NCI-H2171 (cell line): Measurements from ENCODE around the gene ATP10D.

Source experiments
- DNase-seq: peaks from one replicate; lab custom pipeline; 2025; lab: John Stamatoyannopoulos, UW

Gene ATP10D

DNA sequence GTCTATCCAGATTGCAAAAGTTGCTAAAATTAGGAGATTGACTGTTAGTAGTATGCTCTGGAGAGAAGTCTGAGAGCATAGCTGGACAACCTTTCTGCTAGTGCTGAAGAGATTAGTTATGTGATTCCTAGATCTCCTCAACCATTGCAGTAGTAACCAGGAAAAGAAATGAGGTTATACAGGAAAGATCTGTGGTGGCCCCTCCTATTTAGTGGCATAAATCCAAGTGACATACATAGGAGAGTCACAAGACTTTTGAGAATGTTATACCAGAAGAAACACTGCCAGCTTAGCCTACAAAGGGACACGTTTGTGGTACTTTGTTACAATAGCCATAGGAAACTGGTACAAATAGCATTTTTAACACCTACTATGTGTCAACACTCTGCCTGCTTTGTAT lies 105.2 kb downstream of the ATP10D start:
- DNase-seq = no peak

DNA sequence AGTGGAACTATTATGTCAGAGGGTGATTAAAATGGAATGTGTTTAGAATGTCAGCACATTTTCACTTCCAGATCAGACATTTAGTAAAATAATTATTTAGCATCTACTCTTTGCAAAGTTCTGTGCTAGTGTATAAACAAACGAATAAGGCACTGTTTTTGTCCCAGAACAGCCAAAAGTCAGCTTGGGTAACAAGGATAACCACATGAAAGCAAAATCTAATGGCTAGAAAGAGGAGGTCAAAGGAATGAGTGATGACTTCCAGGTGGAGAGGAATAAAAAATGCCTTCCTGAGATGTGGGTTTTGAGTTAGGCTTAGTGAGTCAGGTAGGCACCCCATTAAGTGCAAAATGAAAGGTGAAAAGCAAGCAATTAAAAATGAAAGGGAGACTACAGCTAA lies 112.6 kb downstream of the ATP10D start:
- DNase-seq = no peak

DNA sequence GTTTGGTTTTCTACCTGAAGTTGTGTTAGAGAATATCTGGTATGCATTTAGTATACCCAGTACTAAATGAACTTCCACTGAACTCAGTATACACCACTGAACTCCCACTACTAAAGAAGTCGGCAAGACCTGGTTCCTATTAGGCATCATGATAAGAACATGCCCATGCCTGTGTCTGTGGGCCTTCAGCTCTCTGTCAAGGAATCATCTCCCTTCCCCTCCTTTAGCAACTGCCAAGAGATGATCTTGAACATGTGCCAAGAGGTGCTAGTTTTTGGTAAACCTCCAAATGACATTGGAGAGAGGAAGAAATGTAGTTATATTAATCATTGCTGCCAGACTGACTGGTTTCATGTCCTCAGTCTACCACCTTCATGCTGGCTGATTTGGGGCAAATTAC lies 113.2 kb downstream of the ATP10D start:
- DNase-seq = no peak

DNA sequence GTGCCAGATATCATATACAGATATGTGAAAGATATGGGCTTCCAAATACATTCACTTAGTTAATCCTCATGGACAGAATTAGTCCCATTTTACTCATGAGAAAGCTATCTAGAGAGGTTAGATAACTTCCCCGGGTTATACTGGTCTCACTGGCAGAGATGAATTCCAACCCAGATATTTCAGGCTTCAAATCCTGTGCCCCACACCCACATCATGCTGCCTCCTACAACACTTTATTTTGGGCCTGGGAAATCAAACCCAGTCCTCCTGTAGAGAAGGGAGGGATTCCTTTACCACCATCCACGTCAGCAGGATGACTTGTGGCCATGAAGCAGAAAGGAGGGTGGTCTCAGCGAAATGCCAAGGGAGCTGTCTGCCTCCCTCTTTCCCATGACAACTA lies 113.8 kb downstream of the ATP10D start:
- no peak for DNase-seq

DNA sequence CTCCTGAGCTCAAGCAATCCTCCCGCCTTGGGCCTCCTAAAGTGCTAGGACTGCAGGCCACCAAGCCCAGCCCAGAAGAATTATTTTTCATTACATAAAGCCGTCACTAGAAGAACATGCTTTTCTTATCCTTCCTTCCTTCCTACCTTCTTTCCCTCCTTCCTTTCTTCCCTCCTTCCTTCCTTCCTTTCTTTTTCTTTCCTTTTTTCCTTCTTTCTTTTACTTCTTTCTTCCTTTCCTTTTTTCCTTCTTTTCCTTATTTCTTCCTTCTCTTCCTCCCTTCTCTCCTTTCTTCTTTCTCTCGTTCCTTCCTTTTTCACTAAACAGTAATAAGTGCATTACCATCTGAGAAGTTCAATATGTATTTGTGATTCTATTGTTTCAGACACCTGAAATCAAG lies 121.4 kb downstream of the ATP10D start:
- no peak for DNase-seq

DNA sequence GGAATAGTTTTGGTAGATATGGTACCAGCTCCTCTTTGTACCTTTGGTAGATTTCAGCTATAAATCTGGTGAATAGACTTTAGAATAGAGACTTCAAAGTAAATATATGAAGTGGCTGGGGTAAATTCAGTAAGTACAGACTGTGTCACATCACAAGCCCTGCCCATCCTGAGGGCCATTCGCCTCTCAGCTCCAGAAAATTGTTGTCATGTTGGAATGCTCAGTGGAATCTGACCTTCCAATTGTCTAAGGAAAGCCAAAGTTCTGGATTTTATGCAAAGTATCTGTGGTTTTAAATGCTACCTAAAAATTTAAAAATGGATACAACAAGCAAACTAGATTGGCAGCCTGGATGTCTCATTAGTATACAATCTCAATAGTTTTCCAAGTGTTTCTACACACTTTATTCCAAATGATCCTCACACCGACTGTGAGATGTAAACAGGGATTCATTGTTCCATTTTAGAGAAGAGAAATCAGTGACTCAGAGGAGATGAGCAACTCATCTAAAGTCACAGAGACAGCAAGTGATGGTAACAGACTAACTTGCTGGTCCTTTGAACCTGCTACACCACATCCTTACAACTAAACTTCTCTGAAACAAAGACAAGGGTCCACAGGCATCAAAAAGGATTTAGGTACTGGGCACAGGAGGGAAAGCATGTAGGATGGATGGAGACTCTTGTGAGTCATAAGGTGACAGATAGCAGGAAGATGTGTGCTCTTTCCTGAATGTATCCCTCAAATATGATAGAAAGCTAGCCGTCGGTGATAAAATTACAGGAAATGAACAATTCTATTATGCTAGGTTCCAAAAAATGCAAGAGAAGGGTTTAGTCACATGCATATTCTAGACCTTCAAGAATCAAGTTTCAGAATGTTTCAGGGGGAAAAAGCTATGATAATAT lies 127.3 kb downstream of the ATP10D start:
- no peak for DNase-seq

DNA sequence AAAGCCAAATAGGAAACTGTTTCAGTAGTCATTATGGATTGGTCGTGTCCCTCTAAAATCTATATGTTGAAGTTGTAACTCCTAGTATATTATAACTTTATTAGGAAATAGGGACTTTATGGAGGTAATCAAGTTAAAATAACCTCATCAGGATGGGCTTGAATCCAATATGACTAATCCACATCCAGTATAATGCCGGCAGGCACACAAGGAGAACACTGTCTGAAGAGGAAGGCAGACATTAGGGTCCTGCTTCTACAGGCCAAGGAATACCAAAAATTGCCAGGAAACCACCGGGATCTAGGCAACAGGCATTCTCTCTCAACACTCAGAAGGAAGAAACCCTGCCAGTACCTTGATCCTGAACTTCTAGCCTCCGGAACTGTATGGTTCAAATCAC lies 130.3 kb downstream of the ATP10D start:
- DNase-seq = no peak

DNA sequence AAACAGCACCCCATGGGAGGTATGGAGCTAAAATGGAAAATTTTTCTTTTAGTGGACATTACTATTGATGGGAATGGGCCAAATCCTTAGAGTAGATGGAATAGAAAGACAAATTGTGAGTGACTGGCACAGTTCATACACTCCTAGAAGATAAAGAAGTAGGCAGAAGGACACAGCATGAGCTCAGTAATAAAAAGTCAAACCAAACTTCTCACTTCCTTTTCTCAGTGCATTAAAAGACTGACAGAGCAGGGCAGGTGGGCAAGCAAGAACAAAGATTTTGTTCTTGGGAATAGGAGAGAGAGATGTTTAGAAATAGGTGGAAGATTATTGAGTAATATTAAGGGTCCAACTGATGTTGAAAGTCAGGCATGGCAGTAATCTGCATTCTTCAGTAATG lies 132.5 kb downstream of the ATP10D start:
- DNase-seq = no peak

DNA sequence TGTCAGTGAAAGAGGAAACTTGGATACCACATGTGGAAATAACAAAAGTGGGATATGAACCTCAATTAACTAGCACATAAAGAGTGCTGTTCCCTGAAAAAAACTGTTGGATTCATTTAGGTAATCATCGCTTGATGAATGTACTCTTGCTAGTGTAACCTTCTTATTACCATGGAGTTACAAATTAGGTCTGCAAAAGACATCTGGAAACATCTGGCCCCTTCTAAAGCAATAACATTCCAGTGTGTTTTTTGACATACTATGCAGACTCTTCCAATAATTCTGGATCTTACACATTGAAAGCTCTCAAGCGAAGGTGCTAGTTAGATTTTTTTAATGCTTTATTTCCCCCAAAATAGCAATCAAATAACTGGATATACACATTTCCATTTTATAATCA lies 134.6 kb downstream of the ATP10D start:
- no peak for DNase-seq

DNA sequence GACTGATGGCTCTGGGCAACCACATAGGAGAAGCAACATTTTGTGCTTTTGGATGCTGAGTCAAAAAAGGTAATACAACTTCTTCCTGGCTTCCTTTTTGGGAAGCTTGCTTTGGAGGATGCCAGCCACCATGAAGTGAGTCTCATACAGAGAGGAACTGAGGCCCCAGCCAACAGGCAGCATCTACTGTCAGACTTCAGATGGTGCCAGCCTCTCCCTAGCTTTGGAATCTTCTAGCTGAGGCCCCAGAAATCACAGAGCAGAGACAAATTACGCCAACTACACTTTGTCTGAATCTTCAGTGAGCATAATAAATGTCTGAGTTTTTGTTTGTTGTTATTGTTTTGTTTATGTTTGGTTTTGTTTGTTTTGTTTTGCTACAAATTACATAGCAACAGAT lies 136.1 kb downstream of the ATP10D start:
- DNase-seq = no peak

DNA sequence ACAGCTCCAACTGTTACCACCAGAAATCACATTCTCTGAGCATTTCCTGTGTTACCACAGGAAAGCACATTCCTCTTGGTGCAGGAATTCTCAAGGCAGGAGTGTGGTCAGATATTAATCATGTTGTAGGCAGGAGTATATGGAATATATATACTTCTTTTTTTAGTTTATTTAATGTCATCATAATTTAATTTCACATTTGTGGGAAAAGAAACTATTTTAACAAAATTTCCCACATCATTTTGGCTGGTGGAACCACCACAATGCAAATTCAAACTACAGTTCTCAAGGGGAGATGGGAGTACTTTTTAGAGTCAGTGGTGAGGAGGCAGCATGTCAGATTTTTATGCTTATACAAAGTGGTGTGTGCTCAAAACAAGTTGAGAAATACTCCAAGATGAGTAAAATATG lies 139.0 kb downstream of the ATP10D start:
- DNase-seq = no peak

DNA sequence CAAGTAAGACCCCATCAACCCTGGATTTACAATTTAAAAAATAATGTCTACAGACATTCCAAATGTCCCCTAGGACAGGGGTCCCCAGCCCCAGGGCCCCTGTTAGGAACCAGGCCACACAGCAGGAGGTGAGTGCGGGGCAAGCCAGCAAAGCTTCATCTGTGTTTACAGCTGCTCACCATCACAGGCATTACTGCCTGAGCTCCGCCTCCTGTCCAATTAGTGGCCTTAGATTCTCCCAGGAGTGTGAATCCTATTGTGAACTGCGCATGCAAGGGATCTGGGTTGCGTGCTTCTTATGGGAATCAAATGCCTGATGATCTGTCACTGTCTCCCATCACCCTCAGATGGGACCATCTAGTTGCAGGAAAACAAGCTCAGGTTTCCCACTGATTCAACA lies 146.1 kb downstream of the ATP10D start:
- no peak for DNase-seq

DNA sequence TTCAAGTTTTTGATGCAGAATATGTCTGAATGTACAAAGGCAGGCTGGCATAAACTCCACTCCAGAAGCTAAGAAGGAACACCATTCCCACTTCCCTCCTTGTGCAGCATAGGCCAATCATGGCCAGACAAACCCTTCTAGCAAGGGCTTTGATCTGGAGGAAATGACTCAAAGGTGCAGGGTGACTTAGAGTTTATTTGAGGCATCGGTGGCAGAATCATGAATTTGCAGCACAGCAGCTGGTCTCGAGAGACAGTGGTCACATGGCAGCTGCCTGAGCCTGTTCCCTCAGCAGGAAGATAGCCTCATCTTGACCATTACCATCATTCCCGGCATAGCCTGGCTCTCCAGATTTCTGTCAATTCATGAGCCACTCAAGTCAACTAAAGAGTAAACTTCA lies 154.5 kb downstream of the ATP10D start:
- no peak for DNase-seq

DNA sequence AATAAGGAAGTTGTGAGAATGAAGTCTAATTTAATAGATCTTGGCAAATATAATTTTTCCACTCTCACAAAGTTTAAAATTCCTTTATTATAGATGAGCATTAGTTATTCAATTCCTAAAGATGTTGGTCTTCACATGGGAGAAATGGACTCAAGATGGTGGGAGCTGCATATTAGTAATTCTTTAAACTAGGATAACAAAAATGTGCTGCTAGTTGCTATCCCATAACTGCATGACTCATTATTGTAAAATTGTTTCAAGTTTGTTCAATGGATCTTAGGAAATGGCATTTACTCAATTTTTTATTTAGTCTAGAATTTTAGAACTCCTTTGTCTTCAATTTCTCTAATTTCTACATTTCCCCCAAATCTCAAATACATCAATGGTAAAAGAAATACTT lies 155.8 kb downstream of the ATP10D start:
- no peak for DNase-seq

DNA sequence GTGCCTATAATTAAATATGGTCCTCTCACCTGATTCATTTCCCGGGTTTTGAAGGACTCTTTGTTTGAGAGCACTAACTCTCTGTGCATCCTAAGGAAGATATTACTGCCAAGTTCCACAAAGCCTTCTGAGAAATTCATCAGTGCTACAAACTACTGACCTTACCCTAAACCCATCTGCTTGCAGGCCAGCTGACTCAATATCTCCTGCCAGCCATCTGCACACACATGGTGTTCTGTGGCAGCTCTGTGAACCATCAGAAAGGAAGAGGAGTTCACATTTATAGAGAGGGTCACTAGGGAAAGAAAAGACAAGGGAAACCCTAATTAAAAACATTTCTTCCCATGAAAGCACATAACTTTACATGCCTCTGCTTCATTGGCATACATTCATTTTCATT lies 156.7 kb downstream of the ATP10D start:
- no peak for DNase-seq

DNA sequence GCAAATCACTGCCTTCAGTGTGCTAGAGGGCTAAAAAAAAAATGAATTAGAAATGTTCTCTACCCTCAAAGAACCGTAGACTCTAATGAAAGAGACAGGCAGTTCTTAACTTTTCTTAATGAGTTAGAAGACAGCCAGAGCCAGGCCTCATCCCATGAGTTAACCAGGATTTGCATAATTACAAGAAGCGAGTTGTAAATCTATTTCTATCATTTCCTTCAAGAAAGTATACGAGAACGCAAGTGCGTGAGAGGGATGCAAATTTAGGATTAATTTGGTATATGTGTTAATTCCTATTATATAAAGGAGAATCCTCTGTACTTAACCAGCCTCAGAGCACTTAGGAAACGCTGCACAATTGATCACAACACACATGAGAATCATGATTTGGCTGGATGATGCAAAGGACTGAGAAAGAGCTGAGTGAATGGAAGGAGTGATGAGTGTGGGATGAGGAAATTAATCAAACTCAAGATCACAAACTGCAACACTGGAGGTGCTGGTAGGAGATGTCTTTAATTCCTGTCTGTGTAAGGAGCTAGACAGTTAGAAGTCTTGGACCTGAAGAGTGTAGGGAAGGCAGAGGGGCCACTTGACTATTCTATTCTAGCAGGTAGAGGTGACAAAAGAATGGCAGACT lies 157.2 kb downstream of the ATP10D start:
- DNase-seq = no peak
